SK-N-SH treated with all-trans-retinoic acid at 6 μM for 48 hours (cell line): ENCODE results near the gene KCNH5.

Experiments used
- ATAC-seq: fragments of 200-7000 bp; cut with Tn5 transposase; 3 replicates; pipeline ENCODE4 v1.9.1; 2020; ENCODE audit warnings: mild to moderate bottlenecking, moderate library complexity
- ARNTL ChIP-seq: fragments of 450-650 bp; formaldehyde crosslinking; IDR thresholded peaks from 2 replicates; pipeline ENCODE4 v1.5.0; 2020; ENCODE audit warnings: low read depth, mild to moderate bottlenecking, moderate library complexity, borderline replicate concordance
- BACH2 ChIP-seq: fragments of 250-450 bp; sonication (Bioruptor Pico); IDR thresholded peaks from 2 replicates; pipeline ENCODE4 v1.9.0; 2021; ENCODE audit warnings: mild to moderate bottlenecking, borderline replicate concordance
- CREB5 ChIP-seq: fragments of 250-450 bp; sonication (Bioruptor Pico); IDR thresholded peaks from 2 replicates; pipeline ENCODE4 v1.5.1; 2020; ENCODE audit warnings: low read depth, mild to moderate bottlenecking, moderate library complexity
- CSDC2 ChIP-seq: fragments of 250-450 bp; sonication (Bioruptor Pico); IDR thresholded peaks from 2 replicates; pipeline ENCODE4 v1.5.0; 2020; ENCODE audit warnings: mild to moderate bottlenecking, moderate library complexity
- CSRNP3 ChIP-seq: fragments of 250-450 bp; sonication (Bioruptor Pico); IDR thresholded peaks from 2 replicates; pipeline ENCODE4 v1.5.1; 2021; ENCODE audit warnings: mild to moderate bottlenecking, moderate library complexity
- ESRRG ChIP-seq: fragments of 250-450 bp; sonication (Bioruptor Pico); IDR thresholded peaks from 2 replicates; pipeline ENCODE4 v1.6.1; 2021; ENCODE audit warnings: mild to moderate bottlenecking
- GLIS3 ChIP-seq: fragments of 250-450 bp; sonication (Bioruptor Pico); IDR thresholded peaks from 2 replicates; pipeline ENCODE4 v1.5.0; 2020; ENCODE audit warnings: mild to moderate bottlenecking, moderate library complexity
- ISL1 ChIP-seq: fragments of 250-450 bp; sonication (Bioruptor Pico); IDR thresholded peaks from 2 replicates; pipeline ENCODE4 v2.1.2; 2022; ENCODE audit warnings: mild to moderate bottlenecking, moderate library complexity
- OSR1 ChIP-seq: fragments of 250-450 bp; sonication (Bioruptor Pico); IDR thresholded peaks from 2 replicates; pipeline ENCODE4 v1.8.0; 2022; ENCODE audit warnings: moderate library complexity, mild to moderate bottlenecking, inconsistent platforms
- PATZ1 ChIP-seq: fragments of 250-450 bp; sonication (Bioruptor Pico); IDR thresholded peaks from 2 replicates; pipeline ENCODE4 v1.8.0; 2020; ENCODE audit warnings: mild to moderate bottlenecking, moderate library complexity, borderline replicate concordance
- PPARA ChIP-seq: fragments of 250-450 bp; sonication (Bioruptor Pico); IDR thresholded peaks from 2 replicates; pipeline ENCODE4 v1.5.0; 2020; ENCODE audit warnings: mild to moderate bottlenecking, borderline replicate concordance
- RARB ChIP-seq: fragments of 250-450 bp; sonication (Bioruptor Pico); IDR thresholded peaks from 2 replicates; pipeline ENCODE4 v1.8.0; 2021; ENCODE audit warnings: mild to moderate bottlenecking, moderate library complexity
- SNAI2 ChIP-seq: fragments of 250-450 bp; sonication (Bioruptor Pico); IDR thresholded peaks from 2 replicates; pipeline ENCODE4 v1.5.0; 2020; ENCODE audit warnings: mild to moderate bottlenecking, moderate library complexity
- TCF4 ChIP-seq: fragments of 250-450 bp; sonication (Bioruptor Pico); IDR thresholded peaks from 2 replicates; pipeline ENCODE4 v1.8.0; 2021; ENCODE audit warnings: mild to moderate bottlenecking, moderate library complexity, borderline replicate concordance
- TOX ChIP-seq: fragments of 250-450 bp; sonication (Bioruptor Pico); IDR thresholded peaks from 2 replicates; pipeline ENCODE4 v1.8.0; 2021; ENCODE audit warnings: mild to moderate bottlenecking, moderate library complexity, borderline replicate concordance
- ZC3H10 ChIP-seq: fragments of 250-450 bp; sonication (Bioruptor Pico); IDR thresholded peaks from 2 replicates; pipeline ENCODE4 v1.5.1; 2021; ENCODE audit warnings: mild to moderate bottlenecking, moderate library complexity
- ZFP3 ChIP-seq: fragments of 250-450 bp; sonication (Bioruptor Pico); IDR thresholded peaks from 2 replicates; pipeline ENCODE4 v1.5.0; 2020; ENCODE audit warnings: mild to moderate bottlenecking, moderate library complexity
- ZFP30 ChIP-seq: fragments of 450-650 bp; formaldehyde crosslinking; IDR thresholded peaks from 2 replicates; pipeline ENCODE4 v1.5.0; 2022; ENCODE audit warnings: mild to moderate bottlenecking, moderate library complexity
- ZNF565 ChIP-seq: fragments of 450-650 bp; formaldehyde crosslinking; conservative IDR thresholded peaks from 2 replicates; pipeline ENCODE4 v1.5.0; 2020; ENCODE audit warnings: low read depth, mild to moderate bottlenecking, moderate library complexity
- ZNF70 ChIP-seq: fragments of 450-650 bp; formaldehyde crosslinking; IDR thresholded peaks from 2 replicates; pipeline ENCODE4 v1.5.0; 2020; ENCODE audit warnings: mild to moderate bottlenecking, moderate library complexity
- ZNF8 ChIP-seq: fragments of 450-650 bp; formaldehyde crosslinking; IDR thresholded peaks from 2 replicates; pipeline ENCODE4 v1.5.0; 2020; ENCODE audit warnings: mild to moderate bottlenecking, moderate library complexity
- TF ChIP-seq, protein P1 (sequence below): fragments of 250-450 bp; sonication (Bioruptor Pico); IDR thresholded peaks from 2 replicates; pipeline ENCODE4 v1.8.0; 2021; ENCODE audit warnings: low read depth, mild to moderate bottlenecking, moderate library complexity, borderline replicate concordance
- TF ChIP-seq, protein P2 (sequence below): fragments of 250-450 bp; sonication (Bioruptor Pico); IDR thresholded peaks from 2 replicates; pipeline ENCODE4 v1.5.0; 2020; ENCODE audit warnings: mild to moderate bottlenecking, moderate library complexity

KCNH5 gene

GRCh38 chr14:62914025-62914424 lies 131.2 kb downstream of the KCNH5 start:
- TF ChIP-seq PPARA = no peak
- TF ChIP-seq, protein P1, sequence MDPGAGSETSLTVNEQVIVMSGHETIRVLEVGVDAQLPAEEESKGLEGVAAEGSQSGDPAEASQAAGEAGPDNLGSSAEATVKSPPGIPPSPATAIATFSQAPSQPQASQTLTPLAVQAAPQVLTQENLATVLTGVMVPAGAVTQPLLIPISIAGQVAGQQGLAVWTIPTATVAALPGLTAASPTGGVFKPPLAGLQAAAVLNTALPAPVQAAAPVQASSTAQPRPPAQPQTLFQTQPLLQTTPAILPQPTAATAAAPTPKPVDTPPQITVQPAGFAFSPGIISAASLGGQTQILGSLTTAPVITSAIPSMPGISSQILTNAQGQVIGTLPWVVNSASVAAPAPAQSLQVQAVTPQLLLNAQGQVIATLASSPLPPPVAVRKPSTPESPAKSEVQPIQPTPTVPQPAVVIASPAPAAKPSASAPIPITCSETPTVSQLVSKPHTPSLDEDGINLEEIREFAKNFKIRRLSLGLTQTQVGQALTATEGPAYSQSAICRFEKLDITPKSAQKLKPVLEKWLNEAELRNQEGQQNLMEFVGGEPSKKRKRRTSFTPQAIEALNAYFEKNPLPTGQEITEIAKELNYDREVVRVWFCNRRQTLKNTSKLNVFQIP = no peak
- TF ChIP-seq ZNF70 (CRISPR knock-in tag) = no peak
- TF ChIP-seq CREB5 (CRISPR knock-in tag) = peak; percentile 79
- TF ChIP-seq SNAI2 (CRISPR knock-in tag) = no peak
- peak; percentile 61; the same call in 1 of the 2 replicates for TF ChIP-seq CSRNP3
- TF ChIP-seq ZNF8 (CRISPR knock-in tag) = peak; percentile 66; the same call in 1 of the 2 replicates
- TF ChIP-seq OSR1 (CRISPR knock-in tag) = no peak
- no peak for TF ChIP-seq ZFP3 (CRISPR knock-in tag)
- no peak for TF ChIP-seq ESRRG
- TF ChIP-seq, protein P2, sequence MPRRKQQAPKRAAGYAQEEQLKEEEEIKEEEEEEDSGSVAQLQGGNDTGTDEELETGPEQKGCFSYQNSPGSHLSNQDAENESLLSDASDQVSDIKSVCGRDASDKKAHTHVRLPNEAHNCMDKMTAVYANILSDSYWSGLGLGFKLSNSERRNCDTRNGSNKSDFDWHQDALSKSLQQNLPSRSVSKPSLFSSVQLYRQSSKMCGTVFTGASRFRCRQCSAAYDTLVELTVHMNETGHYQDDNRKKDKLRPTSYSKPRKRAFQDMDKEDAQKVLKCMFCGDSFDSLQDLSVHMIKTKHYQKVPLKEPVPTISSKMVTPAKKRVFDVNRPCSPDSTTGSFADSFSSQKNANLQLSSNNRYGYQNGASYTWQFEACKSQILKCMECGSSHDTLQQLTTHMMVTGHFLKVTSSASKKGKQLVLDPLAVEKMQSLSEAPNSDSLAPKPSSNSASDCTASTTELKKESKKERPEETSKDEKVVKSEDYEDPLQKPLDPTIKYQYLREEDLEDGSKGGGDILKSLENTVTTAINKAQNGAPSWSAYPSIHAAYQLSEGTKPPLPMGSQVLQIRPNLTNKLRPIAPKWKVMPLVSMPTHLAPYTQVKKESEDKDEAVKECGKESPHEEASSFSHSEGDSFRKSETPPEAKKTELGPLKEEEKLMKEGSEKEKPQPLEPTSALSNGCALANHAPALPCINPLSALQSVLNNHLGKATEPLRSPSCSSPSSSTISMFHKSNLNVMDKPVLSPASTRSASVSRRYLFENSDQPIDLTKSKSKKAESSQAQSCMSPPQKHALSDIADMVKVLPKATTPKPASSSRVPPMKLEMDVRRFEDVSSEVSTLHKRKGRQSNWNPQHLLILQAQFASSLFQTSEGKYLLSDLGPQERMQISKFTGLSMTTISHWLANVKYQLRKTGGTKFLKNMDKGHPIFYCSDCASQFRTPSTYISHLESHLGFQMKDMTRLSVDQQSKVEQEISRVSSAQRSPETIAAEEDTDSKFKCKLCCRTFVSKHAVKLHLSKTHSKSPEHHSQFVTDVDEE (CRISPR knock-in tag) = peak; percentile 82
- TF ChIP-seq CSDC2 (CRISPR knock-in tag) = no peak
- TF ChIP-seq PATZ1 = peak; percentile 70; the same call in 1 of the 2 replicates
- no peak for TF ChIP-seq RARB
- TF ChIP-seq ISL1 (CRISPR knock-in tag) = peak; percentile 96
- peak; percentile 62; the same call in 1 of the 2 replicates for TF ChIP-seq BACH2 (CRISPR knock-in tag)
- TF ChIP-seq ZC3H10 (CRISPR knock-in tag) = no peak
- TF ChIP-seq ZFP30 (CRISPR knock-in tag) = no peak
- peak; percentile 72; the same call in 1 of the 2 replicates for TF ChIP-seq GLIS3 (CRISPR knock-in tag)
- TF ChIP-seq TCF4 (CRISPR knock-in tag) = peak; percentile 91
- TF ChIP-seq TOX (CRISPR knock-in tag) = no peak
- TF ChIP-seq ARNTL (CRISPR knock-in tag) = no peak
- no peak; the same call in 1 of the 2 replicates for TF ChIP-seq ZNF565 (CRISPR knock-in tag)
- ATAC-seq = peak; percentile 60

DNA sequence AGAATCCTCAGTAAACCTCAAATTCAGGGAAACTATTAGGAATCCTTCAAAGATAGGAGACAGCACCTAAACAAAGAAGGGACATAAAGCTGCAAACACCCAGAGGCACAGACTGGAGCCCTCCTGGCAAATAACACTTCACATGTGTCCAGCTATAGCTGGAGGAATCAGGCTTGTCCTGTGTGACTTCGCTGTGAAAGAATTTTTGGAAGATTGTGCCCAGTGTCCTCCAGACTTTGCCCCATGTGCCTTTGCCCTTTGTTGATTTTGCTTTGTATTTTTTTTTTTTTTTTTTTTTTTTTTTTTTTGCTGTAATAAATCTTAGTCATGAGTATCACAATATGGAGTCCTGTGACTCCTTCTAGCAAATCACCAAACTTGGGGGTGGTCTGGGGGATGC lies 136.8 kb downstream of the KCNH5 start:
- TF ChIP-seq TCF4 (CRISPR knock-in tag) (no peak), ISL1 (CRISPR knock-in tag) (no peak), ZNF565 (CRISPR knock-in tag) (no peak), PPARA (no peak), PATZ1 (no peak), CSRNP3 (no peak), ZFP30 (CRISPR knock-in tag) (no peak), OSR1 (CRISPR knock-in tag) (no peak), TOX (CRISPR knock-in tag) (no peak)
- TF ChIP-seq, protein P2 (CRISPR knock-in tag) = no peak
- TF ChIP-seq, all 23 proteins: peak for 0
- ATAC-seq = no peak
